K562 (cell line): ENCODE results near the gene CDYL2. TPM values are rescaled to one million over a fixed set of nuclear protein-coding genes. Genes with fewer than 3 reads are reported as not detected.

Experiments
- ATAC-seq: fragments of 200-7000 bp; cut with Tn5 transposase; 3 replicates; pipeline ENCODE4 v1.9.1; 2020; ENCODE audit warnings: moderate library complexity
- BruUV-seq: library from RNA; stranded (reverse); fragments of 400-500 nt; replicated peaks from 2 replicates; lab custom pipeline; 2021; lab: Mats Ljungman, UMichigan
- CTCF ChIA-PET: fragments of 300-600 bp; formaldehyde crosslinking; extraction: SDS; loops from one replicate; lab custom pipeline; 2021; ENCODE audit warnings: low intra/inter-chr PET ratio; lab: Yijun Ruan, JAX
- POLR2A ChIA-PET: fragments of 300-600, 350-650 bp; sonication (Branson Sonifier 250); formaldehyde crosslinking; extraction: SDS; loops from one replicate; lab custom pipeline; 2021; ENCODE audit warnings: antibody characterized with exemption, inconsistent platforms; lab: Yijun Ruan, JAX
- DNase-seq, 4 experiments: peaks; one replicate each; pipeline versions ENCODE4 v3.0.0 to v3.0.0-alpha.2; 2011 to 2018; ENCODE audit warnings: low spot score in 3 of 4, mixed read lengths in 3 of 4; ENCODE audit errors: extremely low read depth in 1 of 4
- FAIRE-seq: peaks from 2 replicates; lab custom pipeline; 2011; peaks lifted over from hg19 to GRCh38; lab: Jason Lieb, UNC
- H2AFZ ChIP-seq: 2 replicates; pipeline ENCODE4 v1.6.0; 2011; ENCODE audit warnings: low read depth, low read length, control low read depth, inconsistent platforms
- H3K27ac ChIP-seq: fragments of 200-600 bp; 3 replicates; pipeline ENCODE4 v1.8.0; 2011; ENCODE audit warnings: low read depth, mild to moderate bottlenecking, control low read depth, inconsistent platforms, low read length, moderate library complexity, mixed read lengths; ENCODE audit errors: extremely low read depth
- H3K27me3 ChIP-seq, 2 experiments: fragments of 300-600 bp in 1 of 2; 2 replicates in 1 of 2; 3 replicates in 1 of 2; pipeline versions ENCODE4 v1.6.0 to v1.8.0; 2011; ENCODE audit warnings: inconsistent platforms in 2 of 2, low read length in 2 of 2, mild to moderate bottlenecking in 1 of 2, mixed read lengths in 1 of 2, moderate library complexity in 1 of 2; ENCODE audit not compliant: control insufficient read depth in 2 of 2, insufficient read depth in 2 of 2
- H3K36me3 ChIP-seq: fragments of 300-600 bp; 3 replicates; pipeline ENCODE4 v1.8.0; 2011; ENCODE audit warnings: mild to moderate bottlenecking, low read length, inconsistent platforms; ENCODE audit not compliant: control insufficient read depth, insufficient read depth
- H3K4me1 ChIP-seq, 2 experiments: fragments of 200-600 bp in 1 of 2; replicated peaks in 1 of 2; 2 replicates in 1 of 2; 3 replicates in 1 of 2; pipeline versions ENCODE4 v1.5.1 to v1.8.0; 2011; ENCODE audit warnings: inconsistent platforms in 2 of 2, low read length in 2 of 2, mild to moderate bottlenecking in 1 of 2, mixed read lengths in 1 of 2, moderate library complexity in 1 of 2; ENCODE audit not compliant: control insufficient read depth in 2 of 2, insufficient read depth in 2 of 2
- H3K4me2 ChIP-seq: 2 replicates; pipeline ENCODE4 v1.6.1; 2011; ENCODE audit warnings: low read length, control low read depth, inconsistent platforms, mixed read lengths; ENCODE audit not compliant: insufficient read depth
- H3K4me3 ChIP-seq: fragments of 200-600 bp; sonication (generic), shearing (Covaris generic); 2 replicates; pipeline ENCODE4 v1.5.1; 2016; ENCODE audit warnings: control low read depth, inconsistent platforms
- H3K79me2 ChIP-seq: fragments of 200-600 bp; 3 replicates; pipeline ENCODE4 v1.8.0; 2011; ENCODE audit warnings: low read length, inconsistent platforms; ENCODE audit not compliant: control insufficient read depth, insufficient read depth
- H3K9ac ChIP-seq, 2 experiments: 2 replicates each; pipeline versions ENCODE4 v1.6.0 to v1.6.1; 2011; ENCODE audit warnings: low read depth in 2 of 2, low read length in 2 of 2, control low read depth in 1 of 2, inconsistent platforms in 1 of 2, mild to moderate bottlenecking in 1 of 2, mixed read lengths in 1 of 2; ENCODE audit not compliant: insufficient read depth in 1 of 2
- H3K9me1 ChIP-seq: one replicate; pipeline ENCODE4 v1.6.0; 2011; ENCODE audit warnings: inconsistent platforms, mild to moderate bottlenecking, low read length, moderate library complexity; ENCODE audit not compliant: control insufficient read depth, insufficient read depth
- H3K9me3 ChIP-seq: replicated peaks from 2 replicates; pipeline ENCODE4 v1.5.1; 2011; ENCODE audit warnings: low read depth, low read length, inconsistent platforms; ENCODE audit not compliant: control insufficient read depth, insufficient read depth
- H4K20me1 ChIP-seq: replicated peaks from 2 replicates; pipeline ENCODE4 v1.6.1; 2011; ENCODE audit warnings: low read length, inconsistent platforms, mixed read lengths; ENCODE audit not compliant: control insufficient read depth, insufficient read depth
- MTA3 ChIP-seq: fragments of 450-650 bp; formaldehyde crosslinking; IDR thresholded peaks from 2 replicates; pipeline ENCODE4 v1.6.1; 2017; ENCODE audit warnings: mild to moderate bottlenecking, borderline replicate concordance
- NCOR1 ChIP-seq: fragments of 450-650 bp; IDR thresholded peaks from 2 replicates; pipeline ENCODE4 v1.6.1; 2016; ENCODE audit warnings: mild to moderate bottlenecking, moderate library complexity
- NR4A1 ChIP-seq, 2 experiments: fragments of 250-450 bp in 1 of 2; fragments of 450-650 bp in 1 of 2; sonication (Bioruptor Pico) in 1 of 2; IDR thresholded peaks; 2 replicates each; pipeline versions ENCODE4 v1.4.0 to v1.6.1; 2016 to 2020; ENCODE audit warnings: mild to moderate bottlenecking in 2 of 2, missing compliant biosample characterization in 1 of 2, missing genetic modification characterization in 1 of 2, moderate library complexity in 1 of 2
- NUFIP1 ChIP-seq: fragments of 450-650 bp; IDR thresholded peaks from 2 replicates; pipeline ENCODE4 v1.6.1; 2018; ENCODE audit not compliant: partially characterized antibody
- SRF ChIP-seq, 2 experiments: fragments of 250-450, 450-650 bp in 1 of 2; sonication (Bioruptor Pico) in 1 of 2; sonication (generic) in 1 of 2; formaldehyde crosslinking; IDR thresholded peaks; 2 replicates each; pipeline versions ENCODE4 v1.5.0 to v1.5.1; 2020 to 2022; ENCODE audit warnings: mild to moderate bottlenecking in 1 of 2, missing genetic modification reagents in 1 of 2
- SRSF7 ChIP-seq: fragments of 200-400 bp; formaldehyde crosslinking; optimal IDR thresholded peaks from 2 replicates; pipeline ENCODE3; 2017; ENCODE audit warnings: mild to moderate bottlenecking, low read depth, low read length
- ZNF143 ChIP-seq: sonication (generic); formaldehyde crosslinking; IDR thresholded peaks from 2 replicates; pipeline ENCODE4 v1.9.0; 2022; ENCODE audit warnings: mild to moderate bottlenecking, missing genetic modification reagents
- WGBS: fragments of 100-300 bp; shearing (Covaris generic); methylation state at CpG from one replicate; pipeline ENCODE4 v1.1.6; 2016; ENCODE audit warnings: low coverage, mixed read lengths; ENCODE audit not compliant: insufficient coverage; ENCODE audit errors: missing lambda C conversion rate; 5-methylcytosine and 5-hydroxymethylcytosine counted together
- in situ Hi-C: fragments of 300-500 bp; cut with MboI; formaldehyde crosslinking; loops from 4 replicates; pipeline ENCODE4 v1.15.0; 2018; ENCODE audit warnings: inconsistent platforms, mixed read lengths
- intact Hi-C: fragments of 100-400 bp; cut with micrococcal nuclease; formaldehyde crosslinking; loops from 2 replicates; pipeline ENCODE4 v1.14.2; 2022
- polyA plus RNA-seq, 8 experiments: library from polyadenylated mRNA; depleted of rRNA in 4 of 8; stranded (reverse) in 5 of 8; unstranded in 3 of 8; fragments of >200 nt; fragmentation: Nextera tagmentation in 2 of 8; fragmentation: Illumina TruSeq in 1 of 8; extraction: Ambion mirVana in 2 of 8; extraction: Trizol in 1 of 8; gene quantifications; 2 replicates each; pipeline versions ENCODE4 v1.2.1 to v1.2.3, GENCODE V29; 2011 to 2014; ENCODE audit warnings: inconsistent platforms in 1 of 8, missing spikeins in 1 of 8
- total RNA-seq, 7 experiments: library from RNA; depleted of rRNA in 6 of 7; stranded (reverse); fragments of >200 nt in 6 of 7; fragmentation: Illumina TruSeq in 2 of 7; extraction: Trizol in 2 of 7; gene quantifications; 2 replicates each; pipeline versions ENCODE4 v1.2.1 to v1.2.3, GENCODE V29; 2011 to 2021; ENCODE audit warnings: low replicate concordance in 1 of 7

Gene CDYL2
- total and polyA plus RNA-seq, 9 of the 15 experiments (the other 6 are each of a cell fraction or from before 2014, with no cell fraction given), result under 0.01 to 0.04 (median 0.01) TPM; not detected in 6

GRCh38 chr16:80682421-80683070, 121.9 kb downstream of the CDYL2 start:
- no peaks in the 10 kb centered on the region for H3K79me2 ChIP-seq
- H3K4me2 ChIP-seq, result no peak overlapping the region
- ChIA-PET POLR2A (no interaction called here), CTCF (no interaction called here)
- peaks cover 4% of the 10 kb centered on the region; the same call in 1 of the 2 replicates for H4K20me1 ChIP-seq
- no peak overlapping the region for H2AFZ ChIP-seq
- ATAC-seq, result no peak
- TF ChIP-seq NR4A1 (CRISPR knock-in tag; IDR thresholded peaks at IDR 0.05), result no peak
- no peak for TF ChIP-seq NR4A1 (tag; IDR thresholded peaks at IDR 0.05)
- no peak for TF ChIP-seq SRSF7
- no peak for TF ChIP-seq SRF (CRISPR knock-in tag; IDR thresholded peaks at IDR 0.05)
- TF ChIP-seq NCOR1, result no peak
- TF ChIP-seq ZNF143 (CRISPR knock-in tag), result no peak
- TF ChIP-seq NUFIP1, result no peak
- TF ChIP-seq MTA3, result no peak
- TF ChIP-seq, all 486 proteins: peak for 0
- no TSS peak for BruUV-seq
- intact Hi-C loops (no loop called here), in situ Hi-C loops (no loop called here)
- DNase-seq (no peak), FAIRE-seq (no peak)
- Histone ChIP-seq H3K9me1 (no peaks in the 10 kb centered on the region), H3K27me3 (peaks cover 0 to 19% of the 10 kb centered on the region in 2 experiments; a peak in 4 of 5 replicates), H3K9ac (no peak overlapping the region), H3K4me1 (no peaks in the 10 kb centered on the region), H3K9me3 (no peaks in the 10 kb centered on the region), H3K36me3 (no peaks in the 10 kb centered on the region), H3K4me3 (no peak overlapping the region), H3K27ac (no peak overlapping the region)
- 1% methylated on average over 18 of the region's 18 CpGs for WGBS
